Tibial nerve (tissue), 4 donors: ENCODE measurements around the gene ROBO2. TPM values are rescaled to one million over a fixed set of nuclear protein-coding genes. Genes with fewer than 3 reads are reported as not detected.

Source experiments
- DNase-seq, 2 donors: peaks; one replicate each; pipeline ENCODE4 v3.0.0-alpha.2; 2019; ENCODE audit warnings: low spot score in 2 of 2
- H3K27ac ChIP-seq, 4 donors: fragments of 200-600 bp; sonication (generic) in 3 of 4; one replicate each; pipeline ENCODE4 v1.5.1; 2017 to 2019; ENCODE audit warnings: mild to moderate bottlenecking in 1 of 4
- H3K27me3 ChIP-seq, 2 donors: fragments of 200-600 bp; sonication (generic) in 1 of 2; one replicate each; pipeline versions ENCODE4 v1.5.1 to v1.6.0; 2017 to 2019
- H3K36me3 ChIP-seq, 3 donors: fragments of 200-600 bp; sonication (generic); one replicate each; pipeline ENCODE4 v1.5.1; 2018 to 2019
- H3K4me1 ChIP-seq, 4 donors: fragments of 200-600 bp; sonication (generic) in 3 of 4; one replicate each; pipeline ENCODE4 v1.5.1; 2017 to 2019
- H3K4me3 ChIP-seq, 4 donors: fragments of 200-600 bp; sonication (generic) in 3 of 4; one replicate each; pipeline ENCODE4 v1.5.1; 2017 to 2019; ENCODE audit warnings: mild to moderate bottlenecking in 1 of 4, moderate library complexity in 1 of 4
- H3K9me3 ChIP-seq, 4 donors: fragments of 200-600 bp; sonication (generic) in 3 of 4; one replicate each; pipeline ENCODE4 v1.5.1; 2017 to 2019
- CTCF ChIP-seq, 5 experiments: fragments of 200-600 bp in 3 of 5; fragments of 450-650 bp in 2 of 5; sonication (generic) in 3 of 5; IDR thresholded peaks; one replicate each; pipeline ENCODE4 v1.5.1; 2016 to 2019; ENCODE audit warnings: antibody characterized with exemption in 5 of 5, mild to moderate bottlenecking in 3 of 5, moderate library complexity in 2 of 5
- EP300 ChIP-seq, 2 donors: sonication (generic); formaldehyde crosslinking; IDR thresholded peaks; one replicate each; pipeline ENCODE4 v1.6.1; 2017; ENCODE audit warnings: antibody characterized with exemption in 2 of 2, mild to moderate bottlenecking in 1 of 2
- POLR2A ChIP-seq, 2 donors: fragments of 450-650 bp; IDR thresholded peaks; one replicate each; pipeline ENCODE4 v1.6.1; 2017; ENCODE audit warnings: antibody characterized with exemption in 2 of 2, mild to moderate bottlenecking in 2 of 2, moderate library complexity in 2 of 2
- WGBS, 2 donors: methylation state at CpG; one replicate each; pipeline ENCODE4 v1.1.5; 2018; 5-methylcytosine and 5-hydroxymethylcytosine counted together
- total RNA-seq, 4 donors: library from RNA; depleted of rRNA; stranded (reverse); fragments of >200 nt; gene quantifications; one replicate each; pipeline ENCODE4 v1.1.0, GENCODE V29; 2016

Gene ROBO2
- total RNA-seq, 4 donors from 2014 or later = 0.30 to 4.4 (median 1.9) TPM

- H3K4me1 ChIP-seq = no peaks in the 10 kb centered on the region
- no peaks in the 10 kb centered on the region for H3K9me3 ChIP-seq
- H3K36me3 ChIP-seq = no peaks in the 10 kb centered on the region
- no peak for TF ChIP-seq POLR2A (IDR thresholded peaks at IDR 0.05)
- no peak for TF ChIP-seq EP300 (IDR thresholded peaks at IDR 0.05)
- no peak for TF ChIP-seq CTCF (IDR thresholded peaks at IDR 0.05)
- H3K27ac ChIP-seq = no peak overlapping the region
- DNase-seq = no peak
- WGBS, 2 donors = 46 to 55% methylated on average over 5 of the region's 5 CpGs
- H3K27me3 ChIP-seq = no peaks in the 10 kb centered on the region
- no peak overlapping the region for H3K4me3 ChIP-seq
These were observed 38.7 kb upstream of the ROBO2 start for GRCh38 chr3:77001062-77001701.

GRCh38 chr3:77014226-77014625 is 25.7 kb upstream of the ROBO2 start:
- Histone ChIP-seq H3K4me1 (no peaks in the 10 kb centered on the region), H3K27me3 (no peaks in the 10 kb centered on the region), H3K27ac (no peak overlapping the region), H3K4me3 (no peak overlapping the region), H3K9me3 (peaks cover 0 to 8% (median 0%) of the 10 kb centered on the region in 4 donors), H3K36me3 (no peaks in the 10 kb centered on the region)
- no peak for DNase-seq
- WGBS, 2 donors = 45 to 47% methylated on average over 7 of the region's 7 CpGs
- TF ChIP-seq CTCF (IDR thresholded peaks at IDR 0.05) = no peak

GRCh38 chr3:77025471-77025870 is 14.4 kb upstream of the ROBO2 start:
- Histone ChIP-seq H3K4me3 (no peak overlapping the region), H3K36me3 (no peaks in the 10 kb centered on the region), H3K4me1 (no peaks in the 10 kb centered on the region), H3K9me3 (no peaks in the 10 kb centered on the region), H3K27ac (no peak overlapping the region), H3K27me3 (no peaks in the 10 kb centered on the region)
- no peak for TF ChIP-seq POLR2A (IDR thresholded peaks at IDR 0.05)
- TF ChIP-seq CTCF (IDR thresholded peaks at IDR 0.05) = no peak
- no peak for TF ChIP-seq EP300 (IDR thresholded peaks at IDR 0.05)
- 12 to 32% methylated on average over 1 of the region's 1 CpG for WGBS, 2 donors
- DNase-seq = no peak

- Histone ChIP-seq H3K27me3 (no peaks in the 10 kb centered on the region), H3K27ac (no peak overlapping the region), H3K4me1 (no peaks in the 10 kb centered on the region), H3K9me3 (no peaks in the 10 kb centered on the region), H3K36me3 (no peaks in the 10 kb centered on the region), H3K4me3 (no peak overlapping the region)
- WGBS, 2 donors = 66 to 72% methylated on average over 5 of the region's 5 CpGs
- no peak for TF ChIP-seq CTCF (IDR thresholded peaks at IDR 0.05)
- no peak for TF ChIP-seq POLR2A (IDR thresholded peaks at IDR 0.05)
- TF ChIP-seq EP300 (IDR thresholded peaks at IDR 0.05) = no peak
- DNase-seq = no peak
These were observed 12.8 kb upstream of the ROBO2 start for GRCh38 chr3:77026904-77027634.

GRCh38 chr3:77028005-77028404 is 11.9 kb upstream of the ROBO2 start:
- Histone ChIP-seq H3K27ac (no peak overlapping the region), H3K36me3 (no peaks in the 10 kb centered on the region), H3K4me3 (no peak overlapping the region), H3K9me3 (no peaks in the 10 kb centered on the region), H3K4me1 (no peaks in the 10 kb centered on the region), H3K27me3 (no peaks in the 10 kb centered on the region)
- TF ChIP-seq POLR2A (IDR thresholded peaks at IDR 0.05) = no peak
- TF ChIP-seq EP300 (IDR thresholded peaks at IDR 0.05) = no peak
- TF ChIP-seq CTCF (IDR thresholded peaks at IDR 0.05) = no peak
- DNase-seq = no peak
- WGBS, 2 donors = 23 to 27% methylated on average over 2 of the region's 2 CpGs
